Fibroblast of lung (primary cell): ENCODE data around the gene ABCC6.

Experiments used
- CTCF ChIP-seq, 2 donors: IDR thresholded peaks in 1 of 2; conservative IDR thresholded peaks in 1 of 2; 1 replicate in 1 of 2; 2 replicates in 1 of 2; pipeline ENCODE4 v1.5.1; 2011 to 2012; ENCODE audit warnings: low read length in 2 of 2, control low read depth in 1 of 2, inconsistent platforms in 1 of 2, low read depth in 1 of 2, mild to moderate bottlenecking in 1 of 2
- EZH2 ChIP-seq: IDR thresholded peaks from 2 replicates; pipeline ENCODE4 v1.5.1; 2012; ENCODE audit warnings: low read length, control low read depth, mild to moderate bottlenecking; ENCODE audit errors: missing control alignments

- no peak for TF ChIP-seq CTCF (conservative IDR thresholded peaks at IDR 0.05 in 1 of 2, IDR thresholded peaks at IDR 0.05 in 1 of 2; ENCODE audit: low read depth in 1 of 2, low read length in 2 of 2)
- no peak for TF ChIP-seq EZH2
These were observed 103.3 kb downstream of the ABCC6 start for GRCh38 chr16:16120044-16120381.
